K562 (cell line): ENCODE results near the gene EPB42. TPM values are rescaled to one million over a fixed set of nuclear protein-coding genes. Genes with fewer than 3 reads are reported as not detected.
A peak's percentile ranks its signal among the peaks of the same experiment; 100 is the strongest.

ENCODE experiments used
- ADNP ChIP-seq: fragments of 200-800 bp; sonication (Bioruptor generic); IDR thresholded peaks from 2 replicates; pipeline ENCODE4 v1.6.1; 2016; ENCODE audit warnings: missing genetic modification characterization, missing compliant biosample characterization
- E2F3 ChIP-seq: fragments of 250-450 bp; sonication (Bioruptor Pico); IDR thresholded peaks from 2 replicates; pipeline ENCODE4 v1.4.0; 2020; ENCODE audit warnings: mild to moderate bottlenecking
- FOSL1 ChIP-seq: fragments of 200-800 bp; sonication (Bioruptor generic); conservative IDR thresholded peaks from 2 replicates; pipeline ENCODE4 v1.6.1; 2016; ENCODE audit warnings: missing genetic modification characterization, missing compliant biosample characterization
- JUN ChIP-seq, 2 experiments: sonication (generic) in 1 of 2; formaldehyde crosslinking in 1 of 2; IDR thresholded peaks; 2 replicates each; pipeline versions ENCODE4 v1.6.1 to v1.8.0; 2012 to 2022; ENCODE audit warnings: borderline replicate concordance in 2 of 2, mild to moderate bottlenecking in 2 of 2, improper control_type of control experiment in 1 of 2, low read depth in 1 of 2, low read length in 1 of 2, missing genetic modification reagents in 1 of 2
- MAFF ChIP-seq: IDR thresholded peaks from 2 replicates; pipeline ENCODE4 v1.6.1; 2012; ENCODE audit warnings: low read length, improper control_type of control experiment
- MEF2D ChIP-seq: conservative IDR thresholded peaks from 2 replicates; pipeline ENCODE4 v1.6.1; 2016; ENCODE audit warnings: low read depth, missing genetic modification characterization, missing compliant biosample characterization
- NCOR1 ChIP-seq: fragments of 450-650 bp; IDR thresholded peaks from 2 replicates; pipeline ENCODE4 v1.6.1; 2016; ENCODE audit warnings: mild to moderate bottlenecking, moderate library complexity
- NFE2L1 ChIP-seq: fragments of 450-650 bp; IDR thresholded peaks from 2 replicates; pipeline ENCODE4 v1.6.1; 2016; ENCODE audit warnings: missing genetic modification characterization, low read depth, mild to moderate bottlenecking, missing compliant biosample characterization, moderate library complexity, borderline replicate concordance
- PHTF2 ChIP-seq: fragments of 250-450 bp; sonication (Bioruptor Pico); IDR thresholded peaks from 2 replicates; pipeline ENCODE4 v1.5.0; 2021; ENCODE audit warnings: mild to moderate bottlenecking
- RAD51 ChIP-seq: fragments of 450-650 bp; IDR thresholded peaks from 2 replicates; pipeline ENCODE4 v1.7.1; 2016; ENCODE audit warnings: low read depth, mild to moderate bottlenecking, borderline replicate concordance
- RBFOX2 ChIP-seq: fragments of 200-400 bp; formaldehyde crosslinking; IDR thresholded peaks from 2 replicates; pipeline ENCODE4 v1.6.1; 2017; ENCODE audit warnings: low read depth, mild to moderate bottlenecking, low read length, moderate library complexity
- SIX5 ChIP-seq, 2 experiments: IDR thresholded peaks; 2 replicates each; pipeline ENCODE4 v1.6.1; 2011; ENCODE audit warnings: low read length in 2 of 2, borderline replicate concordance in 1 of 2, low read depth in 1 of 2, mild to moderate bottlenecking in 1 of 2, moderate library complexity in 1 of 2; ENCODE audit not compliant: insufficient read depth in 1 of 2
- ZNF384 ChIP-seq: IDR thresholded peaks from 2 replicates; pipeline ENCODE4 v1.6.1; 2012; ENCODE audit warnings: low read depth, low read length, improper control_type of control experiment
- polyA plus RNA-seq, 8 experiments: library from polyadenylated mRNA; depleted of rRNA in 4 of 8; stranded (reverse) in 5 of 8; unstranded in 3 of 8; fragments of >200 nt; fragmentation: Nextera tagmentation in 2 of 8; fragmentation: Illumina TruSeq in 1 of 8; extraction: Ambion mirVana in 2 of 8; extraction: Trizol in 1 of 8; gene quantifications; 2 replicates each; pipeline versions ENCODE4 v1.2.1 to v1.2.3, GENCODE V29; 2011 to 2014; ENCODE audit warnings: inconsistent platforms in 1 of 8, missing spikeins in 1 of 8
- total RNA-seq, 7 experiments: library from RNA; depleted of rRNA in 6 of 7; stranded (reverse); fragments of >200 nt in 6 of 7; fragmentation: Illumina TruSeq in 2 of 7; extraction: Trizol in 2 of 7; gene quantifications; 2 replicates each; pipeline versions ENCODE4 v1.2.1 to v1.2.3, GENCODE V29; 2011 to 2021; ENCODE audit warnings: low replicate concordance in 1 of 7
- TF ChIP-seq, protein P1 (sequence below): fragments of 450-650 bp; formaldehyde crosslinking; IDR thresholded peaks from 2 replicates; pipeline ENCODE4 v1.4.0; 2022; ENCODE audit warnings: mild to moderate bottlenecking, moderate library complexity
- TF ChIP-seq, protein P2 (sequence below): fragments of 250-450 bp; sonication (Bioruptor Pico); IDR thresholded peaks from 2 replicates; pipeline ENCODE4 v1.8.0; 2021; ENCODE audit warnings: mild to moderate bottlenecking, moderate library complexity
- TF ChIP-seq, protein P3 (sequence below): fragments of 250-450 bp; sonication (Bioruptor Pico); IDR thresholded peaks from 2 replicates; pipeline ENCODE4 v1.5.0; 2020; ENCODE audit warnings: mild to moderate bottlenecking
- TF ChIP-seq, protein P4 (sequence below): fragments of 450-650 bp; IDR thresholded peaks from 2 replicates; pipeline ENCODE4 v1.6.1; 2014; ENCODE audit warnings: low read depth, mild to moderate bottlenecking, moderate library complexity, borderline replicate concordance
- TF ChIP-seq, protein P5 (sequence below): fragments of 200-800 bp; sonication (Bioruptor generic); IDR thresholded peaks from 2 replicates; pipeline ENCODE4 v1.6.1; 2017; ENCODE audit warnings: missing genetic modification characterization, missing compliant biosample characterization
- TF ChIP-seq, protein P6 (sequence below): fragments of 250-450 bp; sonication (Bioruptor Pico); IDR thresholded peaks from 2 replicates; pipeline ENCODE4 v1.8.0; 2022; ENCODE audit warnings: inconsistent platforms

The EPB42 gene
- total and polyA plus RNA-seq, 9 of the 15 experiments (the other 6 are each of a cell fraction or from before 2014, with no cell fraction given): 0.38 to 2.3 (median 1.4) TPM

DNA sequence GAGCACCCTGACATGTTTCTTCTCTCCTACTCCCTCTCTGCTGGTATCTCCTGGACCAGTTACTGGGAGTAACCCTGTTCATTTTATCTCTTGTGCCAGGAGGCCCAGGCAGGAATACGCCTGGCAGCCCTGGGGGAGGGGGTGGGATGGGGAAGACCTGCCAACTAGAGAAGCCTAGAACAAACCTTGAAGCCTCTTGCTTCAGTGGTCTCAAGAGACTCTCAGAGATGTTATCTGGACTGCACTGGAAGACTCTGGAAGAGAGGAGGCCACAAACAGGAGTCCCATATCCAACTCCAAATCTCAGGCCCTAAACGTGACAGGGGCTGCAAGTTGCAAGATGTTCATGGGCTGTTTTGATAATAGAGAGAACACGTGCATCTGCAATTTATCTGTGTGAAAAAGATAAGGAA, at the start of gene EPB42 (continued):
- TF ChIP-seq, protein P1, sequence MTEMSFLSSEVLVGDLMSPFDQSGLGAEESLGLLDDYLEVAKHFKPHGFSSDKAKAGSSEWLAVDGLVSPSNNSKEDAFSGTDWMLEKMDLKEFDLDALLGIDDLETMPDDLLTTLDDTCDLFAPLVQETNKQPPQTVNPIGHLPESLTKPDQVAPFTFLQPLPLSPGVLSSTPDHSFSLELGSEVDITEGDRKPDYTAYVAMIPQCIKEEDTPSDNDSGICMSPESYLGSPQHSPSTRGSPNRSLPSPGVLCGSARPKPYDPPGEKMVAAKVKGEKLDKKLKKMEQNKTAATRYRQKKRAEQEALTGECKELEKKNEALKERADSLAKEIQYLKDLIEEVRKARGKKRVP (CRISPR knock-in tag): no peak
- TF ChIP-seq, protein P2, sequence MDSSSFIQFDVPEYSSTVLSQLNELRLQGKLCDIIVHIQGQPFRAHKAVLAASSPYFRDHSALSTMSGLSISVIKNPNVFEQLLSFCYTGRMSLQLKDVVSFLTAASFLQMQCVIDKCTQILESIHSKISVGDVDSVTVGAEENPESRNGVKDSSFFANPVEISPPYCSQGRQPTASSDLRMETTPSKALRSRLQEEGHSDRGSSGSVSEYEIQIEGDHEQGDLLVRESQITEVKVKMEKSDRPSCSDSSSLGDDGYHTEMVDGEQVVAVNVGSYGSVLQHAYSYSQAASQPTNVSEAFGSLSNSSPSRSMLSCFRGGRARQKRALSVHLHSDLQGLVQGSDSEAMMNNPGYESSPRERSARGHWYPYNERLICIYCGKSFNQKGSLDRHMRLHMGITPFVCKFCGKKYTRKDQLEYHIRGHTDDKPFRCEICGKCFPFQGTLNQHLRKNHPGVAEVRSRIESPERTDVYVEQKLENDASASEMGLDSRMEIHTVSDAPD (CRISPR knock-in tag): no peak
- no peak for TF ChIP-seq SIX5 (IDR thresholded peaks at IDR 0.05; ENCODE audit: borderline replicate concordance in 1 of 2, insufficient read depth in 1 of 2, low read depth in 1 of 2, low read length in 2 of 2)
- no peak for TF ChIP-seq ADNP (tag)
- TF ChIP-seq ZNF384: no peak
- TF ChIP-seq NCOR1: peak; percentile 89
- no peak for TF ChIP-seq JUN (IDR thresholded peaks at IDR 0.05; ENCODE audit: borderline replicate concordance, low read depth, low read length)
- TF ChIP-seq JUN (CRISPR knock-in tag; IDR thresholded peaks at IDR 0.05; ENCODE audit: borderline replicate concordance): no peak
- no peak for TF ChIP-seq RBFOX2
- TF ChIP-seq MEF2D (tag): 0 out of 2 replicates have a peak, but pooled peaks have one; percentile 28
- TF ChIP-seq RAD51: no peak
- TF ChIP-seq, protein P3, sequence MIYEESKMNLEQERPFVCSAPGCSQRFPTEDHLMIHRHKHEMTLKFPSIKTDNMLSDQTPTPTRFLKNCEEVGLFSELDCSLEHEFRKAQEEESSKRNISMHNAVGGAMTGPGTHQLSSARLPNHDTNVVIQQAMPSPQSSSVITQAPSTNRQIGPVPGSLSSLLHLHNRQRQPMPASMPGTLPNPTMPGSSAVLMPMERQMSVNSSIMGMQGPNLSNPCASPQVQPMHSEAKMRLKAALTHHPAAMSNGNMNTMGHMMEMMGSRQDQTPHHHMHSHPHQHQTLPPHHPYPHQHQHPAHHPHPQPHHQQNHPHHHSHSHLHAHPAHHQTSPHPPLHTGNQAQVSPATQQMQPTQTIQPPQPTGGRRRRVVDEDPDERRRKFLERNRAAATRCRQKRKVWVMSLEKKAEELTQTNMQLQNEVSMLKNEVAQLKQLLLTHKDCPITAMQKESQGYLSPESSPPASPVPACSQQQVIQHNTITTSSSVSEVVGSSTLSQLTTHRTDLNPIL (CRISPR knock-in tag): no peak
- TF ChIP-seq, protein P4, sequence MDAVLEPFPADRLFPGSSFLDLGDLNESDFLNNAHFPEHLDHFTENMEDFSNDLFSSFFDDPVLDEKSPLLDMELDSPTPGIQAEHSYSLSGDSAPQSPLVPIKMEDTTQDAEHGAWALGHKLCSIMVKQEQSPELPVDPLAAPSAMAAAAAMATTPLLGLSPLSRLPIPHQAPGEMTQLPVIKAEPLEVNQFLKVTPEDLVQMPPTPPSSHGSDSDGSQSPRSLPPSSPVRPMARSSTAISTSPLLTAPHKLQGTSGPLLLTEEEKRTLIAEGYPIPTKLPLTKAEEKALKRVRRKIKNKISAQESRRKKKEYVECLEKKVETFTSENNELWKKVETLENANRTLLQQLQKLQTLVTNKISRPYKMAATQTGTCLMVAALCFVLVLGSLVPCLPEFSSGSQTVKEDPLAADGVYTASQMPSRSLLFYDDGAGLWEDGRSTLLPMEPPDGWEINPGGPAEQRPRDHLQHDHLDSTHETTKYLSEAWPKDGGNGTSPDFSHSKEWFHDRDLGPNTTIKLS: no peak
- peak; percentile 46 for TF ChIP-seq FOSL1
- TF ChIP-seq NFE2L1 (tag): no peak
- no peak for TF ChIP-seq E2F3 (CRISPR knock-in tag)
- TF ChIP-seq, protein P5, sequence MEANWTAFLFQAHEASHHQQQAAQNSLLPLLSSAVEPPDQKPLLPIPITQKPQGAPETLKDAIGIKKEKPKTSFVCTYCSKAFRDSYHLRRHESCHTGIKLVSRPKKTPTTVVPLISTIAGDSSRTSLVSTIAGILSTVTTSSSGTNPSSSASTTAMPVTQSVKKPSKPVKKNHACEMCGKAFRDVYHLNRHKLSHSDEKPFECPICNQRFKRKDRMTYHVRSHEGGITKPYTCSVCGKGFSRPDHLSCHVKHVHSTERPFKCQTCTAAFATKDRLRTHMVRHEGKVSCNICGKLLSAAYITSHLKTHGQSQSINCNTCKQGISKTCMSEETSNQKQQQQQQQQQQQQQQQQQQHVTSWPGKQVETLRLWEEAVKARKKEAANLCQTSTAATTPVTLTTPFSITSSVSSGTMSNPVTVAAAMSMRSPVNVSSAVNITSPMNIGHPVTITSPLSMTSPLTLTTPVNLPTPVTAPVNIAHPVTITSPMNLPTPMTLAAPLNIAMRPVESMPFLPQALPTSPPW (CRISPR knock-in tag): peak; percentile 42; the same call in 1 of the 2 replicates
- no peak for TF ChIP-seq PHTF2
- TF ChIP-seq, protein P6, sequence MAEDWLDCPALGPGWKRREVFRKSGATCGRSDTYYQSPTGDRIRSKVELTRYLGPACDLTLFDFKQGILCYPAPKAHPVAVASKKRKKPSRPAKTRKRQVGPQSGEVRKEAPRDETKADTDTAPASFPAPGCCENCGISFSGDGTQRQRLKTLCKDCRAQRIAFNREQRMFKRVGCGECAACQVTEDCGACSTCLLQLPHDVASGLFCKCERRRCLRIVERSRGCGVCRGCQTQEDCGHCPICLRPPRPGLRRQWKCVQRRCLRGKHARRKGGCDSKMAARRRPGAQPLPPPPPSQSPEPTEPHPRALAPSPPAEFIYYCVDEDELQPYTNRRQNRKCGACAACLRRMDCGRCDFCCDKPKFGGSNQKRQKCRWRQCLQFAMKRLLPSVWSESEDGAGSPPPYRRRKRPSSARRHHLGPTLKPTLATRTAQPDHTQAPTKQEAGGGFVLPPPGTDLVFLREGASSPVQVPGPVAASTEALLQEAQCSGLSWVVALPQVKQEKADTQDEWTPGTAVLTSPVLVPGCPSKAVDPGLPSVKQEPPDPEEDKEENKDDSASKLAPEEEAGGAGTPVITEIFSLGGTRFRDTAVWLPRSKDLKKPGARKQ (CRISPR knock-in tag): no peak
- no peak for TF ChIP-seq MAFF
